HG02943 (cell line): ENCODE data around the gene PLEKHN1.

Experiments
- ATAC-seq: cut with Tn5 transposase; IDR thresholded peaks from one replicate; pipeline ENCODE4 v1.9.1; 2021; ENCODE audit warnings: mild to moderate bottlenecking, low read depth, moderate library complexity; ENCODE audit not compliant: unreplicated experiment

PLEKHN1 gene

DNA sequence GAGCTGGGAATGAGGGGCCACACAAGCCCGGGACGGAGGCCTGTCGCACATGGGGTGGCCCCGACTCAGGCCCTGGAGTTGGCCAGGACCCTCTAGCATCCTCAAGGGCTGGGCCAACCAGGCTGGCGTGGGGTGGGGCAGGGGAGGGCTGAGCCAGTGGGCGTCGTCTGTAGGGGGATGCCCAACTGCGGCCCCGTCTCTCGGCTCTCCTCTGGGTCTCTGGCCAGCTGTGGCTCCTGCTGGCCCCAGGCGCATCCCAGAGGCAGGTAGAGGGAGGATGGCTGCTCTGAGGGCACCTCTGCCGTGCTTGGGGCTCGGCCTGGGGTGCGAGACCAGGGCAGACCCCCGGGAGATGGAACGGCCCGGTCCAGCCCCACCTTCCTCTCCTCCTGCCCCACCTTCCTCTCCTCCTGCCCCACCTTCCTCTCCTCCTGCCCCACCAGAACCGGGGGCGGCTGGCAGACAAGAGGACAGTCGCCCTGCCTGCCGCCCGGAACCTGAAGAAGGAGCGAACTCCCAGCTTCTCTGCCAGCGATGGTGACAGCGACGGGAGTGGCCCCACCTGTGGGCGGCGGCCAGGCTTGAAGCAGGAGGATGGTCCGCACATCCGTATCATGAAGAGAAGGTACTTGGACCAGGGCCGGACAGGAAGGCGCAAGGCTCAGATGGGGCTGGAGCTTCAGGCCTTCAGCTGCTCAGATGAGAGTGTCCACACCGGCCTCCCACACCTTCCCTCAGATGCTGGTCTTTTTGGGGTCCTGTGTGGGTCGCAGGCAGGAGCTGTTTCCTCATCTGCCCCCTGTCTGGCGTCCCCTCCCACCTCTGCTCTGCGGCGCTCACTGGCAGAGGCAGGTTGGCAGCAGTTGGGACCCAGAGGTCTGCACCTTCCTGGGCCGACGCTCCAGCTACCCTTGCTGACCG lies 36.3 kb upstream of the PLEKHN1 start:
- no peak for ATAC-seq

DNA sequence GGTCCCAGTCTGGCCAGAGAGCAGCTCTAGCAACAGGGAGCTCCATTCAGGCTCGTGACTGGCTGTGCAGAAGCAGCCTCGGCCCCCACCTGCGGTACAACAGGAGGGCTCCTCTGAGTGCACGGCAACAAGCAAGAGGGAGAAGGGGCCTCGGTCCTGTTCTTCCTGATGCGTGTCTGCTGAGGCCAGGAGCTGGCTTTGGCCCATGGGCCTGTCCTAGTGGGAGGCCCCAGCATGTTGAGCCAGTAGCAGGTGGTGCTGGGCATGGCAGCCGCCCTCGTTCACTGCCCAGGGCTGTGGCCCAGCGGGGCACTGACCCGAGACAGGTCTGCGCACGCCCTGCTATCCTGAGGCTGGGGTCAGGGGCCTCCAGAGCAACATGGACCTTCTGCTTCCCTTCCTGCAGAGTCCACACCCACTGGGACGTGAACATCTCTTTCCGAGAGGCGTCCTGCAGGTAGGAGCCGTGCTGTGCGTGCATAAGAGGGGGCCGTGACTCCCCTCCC lies 35.6 kb upstream of the PLEKHN1 start:
- no peak for ATAC-seq

GRCh38 chr1:931380-932172 lies 34.7 kb upstream of the PLEKHN1 start:
- ATAC-seq: no peak

DNA sequence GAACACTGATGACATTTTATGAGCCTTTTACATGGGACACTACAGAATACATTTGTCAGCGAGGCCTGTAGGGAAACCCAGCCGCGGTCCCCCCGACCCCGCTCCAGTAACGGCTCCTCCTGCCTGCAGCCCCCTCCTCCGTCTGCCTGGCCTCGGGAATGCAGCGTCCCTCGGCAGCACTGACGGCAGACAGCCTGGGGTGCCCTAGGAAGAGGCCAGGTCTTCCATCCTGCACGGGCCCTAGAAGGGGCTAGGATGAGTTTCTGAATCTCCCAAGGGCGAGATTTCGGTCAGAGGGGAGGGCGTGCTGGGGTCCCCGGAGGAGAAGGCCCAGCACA lies 34.1 kb upstream of the PLEKHN1 start:
- no peak for ATAC-seq

- ATAC-seq: no peak
Measured at GRCh38 chr1:932776-933602, 33.3 kb upstream of the PLEKHN1 start.

GRCh38 chr1:933603-933940 lies 32.7 kb upstream of the PLEKHN1 start:
- ATAC-seq: no peak

- ATAC-seq: no peak
Measured at GRCh38 chr1:934991-935750, 31.1 kb upstream of the PLEKHN1 start.

- ATAC-seq: no peak
Measured at GRCh38 chr1:935751-936231, 30.5 kb upstream of the PLEKHN1 start.

GRCh38 chr1:936348-937264 lies 29.7 kb upstream of the PLEKHN1 start:
- no peak for ATAC-seq

DNA sequence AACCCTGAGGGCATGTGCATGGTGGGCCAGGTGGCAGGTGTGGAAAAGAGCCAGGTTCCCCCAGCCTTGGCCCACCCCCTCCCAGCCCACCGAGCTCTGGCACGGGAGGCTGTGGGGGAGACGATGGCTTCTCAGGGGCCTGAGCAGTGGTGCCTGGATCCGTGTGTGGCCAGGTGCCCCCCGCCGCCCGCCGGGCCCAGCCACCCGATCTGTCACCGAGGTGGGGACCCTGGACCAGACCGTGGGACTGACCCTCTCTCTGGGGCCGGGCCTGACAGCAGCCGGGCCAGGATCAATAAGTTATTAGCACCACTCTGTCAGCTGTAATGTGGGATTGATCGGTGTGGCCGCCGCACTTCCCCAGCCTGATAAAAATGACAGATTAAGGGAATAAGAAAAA lies 28.8 kb upstream of the PLEKHN1 start:
- ATAC-seq: no peak

GRCh38 chr1:938088-938683 lies 28.1 kb upstream of the PLEKHN1 start:
- no peak for ATAC-seq

- no peak for ATAC-seq
Measured at GRCh38 chr1:938711-939489, 27.4 kb upstream of the PLEKHN1 start.

- no peak for ATAC-seq
Measured at GRCh38 chr1:939511-940106, 26.7 kb upstream of the PLEKHN1 start.

DNA sequence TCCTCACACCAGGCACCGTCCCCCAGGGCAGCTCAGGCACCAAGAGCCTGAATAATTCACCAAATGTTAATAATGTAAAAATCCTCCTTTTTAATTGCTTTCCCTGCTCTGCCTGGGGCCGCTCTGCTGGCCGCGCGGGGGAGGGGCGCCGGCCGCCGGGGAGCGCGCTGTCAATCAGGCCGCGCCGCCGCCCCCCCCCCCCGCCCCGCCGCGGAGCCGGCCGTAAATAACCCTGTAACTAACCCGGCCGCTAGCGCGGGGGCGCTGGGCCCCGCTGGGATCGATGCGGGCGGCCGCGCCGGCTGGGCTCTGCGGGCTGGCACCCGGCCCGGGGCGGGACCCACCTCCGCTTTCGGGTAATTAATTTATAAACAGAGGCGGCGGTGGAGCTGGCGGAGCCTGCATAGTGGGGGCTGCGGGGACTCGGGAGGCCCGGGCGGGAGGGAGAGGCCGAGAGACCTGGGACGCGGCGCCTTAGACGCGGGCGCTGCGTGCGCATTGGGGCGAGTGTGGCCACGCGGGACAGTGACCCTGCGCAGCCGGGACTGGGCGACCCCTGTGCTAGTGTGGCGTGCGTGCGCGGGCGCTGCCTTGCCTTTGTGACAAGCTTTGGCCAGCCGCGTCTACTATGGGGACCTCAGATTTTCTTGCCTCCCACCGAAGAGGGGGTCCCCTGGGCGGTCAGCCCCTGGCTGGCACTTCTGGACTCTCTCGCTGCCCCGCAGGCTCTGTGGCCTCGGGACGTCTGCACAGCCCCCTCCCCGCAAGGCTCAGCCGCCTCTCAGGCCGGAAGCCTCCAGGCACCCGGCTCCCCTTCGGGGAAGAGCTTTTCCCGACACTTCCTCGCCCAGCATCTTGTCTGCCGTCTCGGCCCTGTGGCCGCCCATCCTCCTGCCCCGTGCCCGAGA lies 25.9 kb upstream of the PLEKHN1 start:
- ATAC-seq: no peak

GRCh38 chr1:941015-941587 lies 25.2 kb upstream of the PLEKHN1 start:
- ATAC-seq: no peak
